Bronchial epithelial cell (primary cell): Measurements from ENCODE around the gene COL3A1. TPM values are rescaled to one million over a fixed set of nuclear protein-coding genes. Genes with fewer than 3 reads are reported as not detected.

Source experiments
- DNase-seq: peaks from one replicate; pipeline ENCODE4 v3.0.0-alpha.2; 2010; ENCODE audit warnings: low read depth
- FAIRE-seq: peaks from 2 replicates; lab custom pipeline; 2011; peaks lifted over from hg19 to GRCh38; lab: Jason Lieb, UNC
- H3K27me3 ChIP-seq: 2 replicates; pipeline ENCODE4 v1.5.1; 2011; ENCODE audit warnings: low read length; ENCODE audit not compliant: control insufficient read depth, insufficient read depth
- H3K36me3 ChIP-seq: 2 replicates; pipeline ENCODE4 v1.5.1; 2011; ENCODE audit warnings: low read length; ENCODE audit not compliant: control insufficient read depth, insufficient read depth
- H3K4me3 ChIP-seq: 2 replicates; pipeline ENCODE4 v1.5.1; 2011; ENCODE audit warnings: mild to moderate bottlenecking, low read depth, low read length, control low read depth
- CTCF ChIP-seq: IDR thresholded peaks from 2 replicates; pipeline ENCODE4 v1.5.1; 2011; ENCODE audit warnings: mild to moderate bottlenecking, moderate library complexity, low read length, control low read depth, inconsistent platforms; ENCODE audit not compliant: insufficient read depth, severe bottlenecking
- total RNA-seq: library from RNA; depleted of rRNA; stranded (reverse); fragments of >200 nt; gene quantifications from 2 replicates; pipeline ENCODE4 v1.2.1, GENCODE V29; 2014

COL3A1 gene
- total RNA-seq, 1 donor from 2014 or later: 43.4 TPM

DNA sequence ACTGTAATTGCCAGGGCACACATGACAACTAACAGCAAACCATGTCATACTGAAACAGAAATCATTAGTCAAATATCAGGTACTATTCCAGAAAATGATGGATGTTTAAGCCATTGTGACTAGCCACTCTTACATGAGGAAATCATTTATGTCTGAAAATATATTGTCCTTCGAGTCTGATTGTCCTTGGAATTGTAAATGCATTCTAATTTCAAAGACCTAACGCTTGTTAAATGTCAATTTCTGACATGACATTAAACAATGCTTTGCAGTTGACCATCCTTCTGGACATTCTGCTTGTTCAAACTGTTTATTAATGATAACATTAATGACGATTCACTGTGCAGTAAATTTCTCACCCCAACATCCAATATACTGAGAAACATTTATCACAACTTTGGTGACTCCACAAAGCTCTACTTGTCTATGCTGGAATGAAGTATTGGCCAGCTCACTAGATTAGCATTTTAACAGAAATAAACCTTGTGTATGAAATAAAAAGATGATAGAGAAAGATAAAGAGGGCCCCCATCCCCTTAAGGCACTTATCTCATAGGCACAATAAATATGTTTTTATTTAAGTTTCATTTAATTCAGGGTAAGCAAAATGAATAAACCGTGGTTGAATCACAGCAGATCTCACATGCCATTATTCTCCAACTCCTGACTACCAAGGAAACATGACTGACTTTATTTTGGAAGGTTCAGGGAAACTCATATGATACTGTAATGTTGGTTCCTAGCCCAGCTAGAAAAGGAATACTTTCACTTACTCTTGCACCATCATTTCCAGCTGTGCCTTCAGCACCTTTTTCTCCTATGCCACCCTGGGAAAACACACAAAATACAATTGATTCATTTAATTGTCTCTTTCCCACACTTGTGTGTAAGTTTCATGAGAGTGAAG, 82.3 kb downstream of the COL3A1 start:
- Histone ChIP-seq H3K27me3 (no peaks in the 10 kb centered on the region), H3K36me3 (no peaks in the 10 kb centered on the region), H3K4me3 (no peak overlapping the region)
- TF ChIP-seq CTCF: no peak
- FAIRE-seq (no peak), DNase-seq (no peak)

- FAIRE-seq (no peak), DNase-seq (no peak)
- no peaks in the 10 kb centered on the region for H3K36me3 ChIP-seq
- no peak for TF ChIP-seq CTCF
- no peak overlapping the region for H3K4me3 ChIP-seq
- no peaks in the 10 kb centered on the region for H3K27me3 ChIP-seq
These were observed 83.1 kb downstream of the COL3A1 start for GRCh38 chr2:189057316-189057715.

- DNase-seq (peak; percentile 21), FAIRE-seq (no peak)
- Histone ChIP-seq H3K27me3 (no peaks in the 10 kb centered on the region), H3K36me3 (no peaks in the 10 kb centered on the region), H3K4me3 (no peak overlapping the region)
- TF ChIP-seq CTCF: no peak
These were observed 86.0 kb downstream of the COL3A1 start for GRCh38 chr2:189060096-189060642.

Other genes with a start within 250 kb of the COL3A1 start
- gene COL5A2, start 205.4 kb downstream of the COL3A1 start, total RNA-seq: 7.4 and 9.3 TPM in 2 replicates